HepG2 (cell line): ENCODE data around the gene LMNA. TPM values are rescaled to one million over a fixed set of nuclear protein-coding genes. Genes with fewer than 3 reads are reported as not detected.

Experiments
- ATAC-seq: fragments of 200-7000 bp; cut with Tn5 transposase; 3 replicates; pipeline ENCODE4 v1.9.1; 2020; ENCODE audit warnings: mild to moderate bottlenecking, moderate library complexity
- BruUV-seq: library from RNA; stranded (reverse); fragments of 400-500 nt; replicated peaks from 2 replicates; lab custom pipeline; 2021; lab: Mats Ljungman, UMichigan
- CTCF ChIA-PET: fragments of 300-600 bp; formaldehyde crosslinking; extraction: SDS; loops from one replicate; lab custom pipeline; 2021; ENCODE audit warnings: low total read pairs, inconsistent platforms, low intra/inter-chr PET ratio; lab: Yijun Ruan, JAX
- POLR2A ChIA-PET: fragments of 350-600 bp; sonication (Branson Sonifier 250); formaldehyde crosslinking; loops from one replicate; lab custom pipeline; 2020; ENCODE audit warnings: antibody characterized with exemption, inconsistent platforms; lab: Yijun Ruan, JAX
- DNase-seq: peaks from one replicate; pipeline ENCODE4 v3.0.0-alpha.2; 2015; ENCODE audit warnings: low spot score
- FAIRE-seq: peaks from 3 replicates; lab custom pipeline; 2011; peaks lifted over from hg19 to GRCh38; lab: Jason Lieb, UNC
- H2AFZ ChIP-seq: one replicate; pipeline ENCODE4 v1.6.1; 2011; ENCODE audit warnings: low read length, inconsistent platforms
- H3K27ac ChIP-seq: fragments of 300-600 bp; 3 replicates; pipeline ENCODE4 v1.8.0; 2011; ENCODE audit warnings: mixed run types, mild to moderate bottlenecking, mixed read lengths, low read length, inconsistent platforms; ENCODE audit not compliant: insufficient read depth; ENCODE audit errors: extremely low read length
- H3K27me3 ChIP-seq, 2 experiments: fragments of 200-600 bp in 1 of 2; 2 replicates in 1 of 2; 3 replicates in 1 of 2; pipeline versions ENCODE4 v1.6.0 to v1.8.0; 2011; ENCODE audit warnings: low read length in 2 of 2, mild to moderate bottlenecking in 2 of 2, moderate library complexity in 2 of 2, inconsistent platforms in 1 of 2; ENCODE audit not compliant: insufficient read depth in 2 of 2, control insufficient read depth in 1 of 2
- H3K36me3 ChIP-seq, 2 experiments: fragments of 200-600 bp in 1 of 2; replicated peaks in 1 of 2; 2 replicates in 1 of 2; 3 replicates in 1 of 2; pipeline versions ENCODE4 v1.5.1 to v1.8.0; 2011; ENCODE audit warnings: low read length in 2 of 2, inconsistent platforms in 1 of 2; ENCODE audit not compliant: insufficient read depth in 2 of 2, control insufficient read depth in 1 of 2
- H3K4me1 ChIP-seq: 2 replicates; pipeline ENCODE4 v1.5.1; 2012; ENCODE audit warnings: low read length, inconsistent platforms; ENCODE audit not compliant: insufficient read depth
- H3K4me2 ChIP-seq: 2 replicates; pipeline ENCODE4 v1.6.0; 2011; ENCODE audit warnings: low read depth, low read length, inconsistent platforms
- H3K4me3 ChIP-seq, 3 experiments: fragments of 200-600 bp in 1 of 3; sonication (generic), shearing (Covaris generic) in 1 of 3; replicated peaks in 1 of 3; 2 replicates each; pipeline ENCODE4 v1.5.1; 2011 to 2016; ENCODE audit warnings: low read length in 3 of 3, inconsistent platforms in 2 of 3, low read depth in 2 of 3, mild to moderate bottlenecking in 2 of 3, control low read depth in 1 of 3, mixed read lengths in 1 of 3; ENCODE audit not compliant: insufficient read depth in 1 of 3
- H3K79me2 ChIP-seq: one replicate; pipeline ENCODE4 v1.6.1; 2011; ENCODE audit warnings: low read length, inconsistent platforms; ENCODE audit not compliant: insufficient read depth
- H3K9ac ChIP-seq: 2 replicates; pipeline ENCODE4 v1.6.0; 2011; ENCODE audit warnings: mild to moderate bottlenecking, low read depth, low read length, inconsistent platforms; ENCODE audit not compliant: insufficient read depth
- H3K9me3 ChIP-seq: 2 replicates; pipeline ENCODE4 v1.5.1; 2012; ENCODE audit warnings: mild to moderate bottlenecking, low read length
- H4K20me1 ChIP-seq: 2 replicates; pipeline ENCODE4 v1.6.0; 2011; ENCODE audit warnings: inconsistent platforms, mild to moderate bottlenecking, low read length, moderate library complexity; ENCODE audit not compliant: insufficient read depth
- CENPX ChIP-seq: sonication (generic); formaldehyde crosslinking; IDR thresholded peaks from 2 replicates; pipeline ENCODE4 v1.9.0; 2021; ENCODE audit warnings: mild to moderate bottlenecking, missing genetic modification reagents, moderate library complexity
- FOXK2 ChIP-seq: fragments of 450-650 bp; IDR thresholded peaks from 2 replicates; pipeline ENCODE4 v1.6.1; 2016
- GATA4 ChIP-seq: sonication (generic); IDR thresholded peaks from 2 replicates; pipeline ENCODE4 v1.6.1; 2016; ENCODE audit warnings: antibody characterized with exemption, low read depth, borderline replicate concordance
- HNF1B ChIP-seq: sonication (generic); formaldehyde crosslinking; IDR thresholded peaks from 2 replicates; pipeline ENCODE4 v1.5.1; 2020; ENCODE audit warnings: mild to moderate bottlenecking, moderate library complexity, missing genetic modification reagents
- HNRNPH1 ChIP-seq: fragments of 200-400 bp; formaldehyde crosslinking; optimal IDR thresholded peaks from 2 replicates; pipeline ENCODE3; 2017; ENCODE audit warnings: mild to moderate bottlenecking, low read depth, low read length
- HOXA7 ChIP-seq: sonication (generic); formaldehyde crosslinking; IDR thresholded peaks from 2 replicates; pipeline ENCODE4 v1.8.1; 2022; ENCODE audit warnings: mild to moderate bottlenecking, missing genetic modification reagents, moderate library complexity
- NCOA2 ChIP-seq: sonication (generic); formaldehyde crosslinking; IDR thresholded peaks from 2 replicates; pipeline ENCODE4 v1.8.0; 2022; ENCODE audit warnings: inconsistent platforms
- SMYD3 ChIP-seq: sonication (generic); formaldehyde crosslinking; IDR thresholded peaks from 2 replicates; pipeline ENCODE4 v1.8.1; 2023; ENCODE audit warnings: mild to moderate bottlenecking, missing genetic modification reagents
- ZMYM3 ChIP-seq: sonication (generic); formaldehyde crosslinking; IDR thresholded peaks from 2 replicates; pipeline ENCODE4 v1.5.1; 2020; ENCODE audit warnings: mild to moderate bottlenecking, missing genetic modification reagents
- ZNF770 ChIP-seq: sonication (generic); formaldehyde crosslinking; IDR thresholded peaks from 2 replicates; pipeline ENCODE4 v1.5.0; 2020; ENCODE audit warnings: mild to moderate bottlenecking, missing genetic modification reagents
- WGBS: methylation state at CpG from one replicate; pipeline ENCODE4 v1.1.6; 2017; ENCODE audit warnings: low lambda C conversion rate; 5-methylcytosine and 5-hydroxymethylcytosine counted together
- in situ Hi-C: cut with HindIII; loops from 2 replicates; pipeline ENCODE4 v1.10.0; 2017; ENCODE audit warnings: low pct_unique_long_range_greater_than_20kb; ENCODE audit not compliant: extremely low pct_ligation_motif_present
- intact Hi-C: fragments of 100-400 bp; cut with micrococcal nuclease; formaldehyde crosslinking; loops from one replicate; pipeline ENCODE4 v1.10.0; 2022; ENCODE audit not compliant: unreplicated experiment
- polyA plus RNA-seq, 8 experiments: library from polyadenylated mRNA; depleted of rRNA in 3 of 8; stranded (reverse) in 7 of 8; unstranded in 1 of 8; fragments of >200 nt; fragmentation: Illumina TruSeq in 4 of 8; extraction: Trizol in 4 of 8; gene quantifications; 2 replicates each; pipeline versions ENCODE4 v1.2.1 to v1.2.3, GENCODE V29; 2011 to 2016; ENCODE audit warnings: low read depth in 4 of 8, missing spikeins in 1 of 8, mixed read lengths in 1 of 8; ENCODE audit not compliant: insufficient read depth in 1 of 8
- total RNA-seq, 5 experiments: library from RNA; depleted of rRNA; stranded (reverse); fragments of >200 nt; fragmentation: Illumina TruSeq; extraction: Trizol; gene quantifications; 2 replicates each; pipeline ENCODE4 v1.2.3, GENCODE V29; 2016; ENCODE audit warnings: low read depth in 1 of 5
- TF ChIP-seq, protein P1 (sequence below): sonication (generic); formaldehyde crosslinking; IDR thresholded peaks from 2 replicates; pipeline ENCODE4 v1.4.0; 2020; ENCODE audit warnings: missing genetic modification reagents
- TF ChIP-seq, protein P2 (sequence below): sonication (generic); formaldehyde crosslinking; IDR thresholded peaks from 2 replicates; pipeline ENCODE4 v1.4.0; 2020; ENCODE audit warnings: missing genetic modification reagents, borderline replicate concordance

The LMNA gene
- total and polyA plus RNA-seq, 2 of the 13 experiments (the other 11 are each of a cell fraction or from before 2014, with no cell fraction given): 107 to 225 TPM

DNA sequence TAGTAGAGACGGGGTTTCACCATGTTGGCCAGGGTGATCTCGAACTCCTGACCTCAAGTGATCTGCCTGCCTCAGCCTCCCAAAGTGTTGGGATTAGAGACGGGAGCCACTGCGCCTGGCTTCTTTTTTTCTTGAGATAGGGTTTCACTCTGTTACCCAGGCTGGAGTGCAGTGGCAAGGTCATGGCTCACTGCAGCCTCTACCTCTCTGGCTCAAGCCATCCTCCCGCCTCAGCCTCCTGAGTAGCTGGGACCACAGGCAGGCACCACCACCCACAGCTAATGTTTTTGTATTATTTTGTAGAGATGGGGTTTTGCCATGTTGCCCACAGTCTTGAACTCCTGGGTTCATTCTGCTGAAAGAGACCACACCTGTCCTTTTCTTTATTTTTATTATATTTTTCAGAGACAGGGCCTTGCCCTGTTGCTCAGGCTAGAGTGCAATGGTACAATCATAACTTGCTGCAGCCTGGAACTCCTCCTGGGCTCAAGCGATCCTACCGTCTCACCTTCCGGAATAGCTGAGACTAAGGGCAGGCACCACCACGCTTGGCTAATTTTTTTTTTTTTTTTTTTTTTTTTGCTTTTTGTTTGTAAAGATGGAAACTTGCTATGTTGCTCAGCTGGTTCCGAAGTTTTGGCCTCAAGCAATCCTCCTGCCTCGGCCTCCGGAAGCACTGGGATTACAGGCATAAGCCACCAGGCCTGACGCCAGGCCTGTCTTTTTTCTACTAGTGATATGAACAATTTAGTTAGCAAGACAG, 3.1 kb downstream of the LMNA start (continued):
- peak; percentile 97 for TF ChIP-seq ZNF770 (CRISPR knock-in tag)
- peak; percentile 73 for TF ChIP-seq ZMYM3 (CRISPR knock-in tag)
- TF ChIP-seq HOXA7 (CRISPR knock-in tag): no peak
- no peak for TF ChIP-seq CENPX (CRISPR knock-in tag)

DNA sequence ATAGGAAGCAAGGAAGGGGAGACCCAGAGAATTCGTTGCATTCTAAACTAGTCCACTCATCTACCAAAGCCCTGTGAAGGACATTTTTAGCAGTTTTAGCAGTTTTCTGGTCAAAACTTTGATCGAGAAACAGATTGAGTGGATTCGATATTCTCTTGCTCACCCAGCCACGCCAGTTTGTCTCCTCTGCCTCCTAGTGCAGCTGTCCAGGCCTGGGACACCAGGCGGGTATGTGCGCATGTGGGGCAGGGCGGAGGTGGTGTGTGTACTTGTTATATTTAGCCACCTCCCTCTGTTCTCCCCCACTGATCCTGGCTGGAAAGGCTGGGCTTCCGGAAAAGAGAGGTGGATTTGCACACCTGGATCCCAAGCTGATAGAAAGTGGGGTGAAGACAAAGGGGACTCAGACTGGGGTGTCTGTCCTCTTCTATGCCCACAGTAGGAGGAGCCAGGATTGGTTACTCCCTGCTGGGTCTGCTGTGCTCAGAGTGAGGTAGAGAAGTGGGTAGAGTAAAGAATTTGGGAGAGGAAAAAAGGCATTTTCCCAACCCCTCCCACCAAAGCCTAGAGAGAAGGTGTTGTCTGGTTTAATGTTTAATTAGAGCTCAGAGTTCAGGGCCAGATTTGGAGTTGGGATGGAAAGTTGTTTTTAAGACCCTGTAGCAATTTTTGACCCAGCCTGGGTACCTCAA, 3.8 kb downstream of the LMNA start:
- ATAC-seq: peak; percentile 69
- peak overlapping the region; percentile 80 for H3K4me2 ChIP-seq
- WGBS: 2% methylated on average over 8 of the region's 8 CpGs
- H4K20me1 ChIP-seq: peaks cover 6% of the 10 kb centered on the region; the same call in 1 of the 2 replicates
- H3K27me3 ChIP-seq: no peaks in the 10 kb centered on the region; a peak in 1 of 5 replicates
- H2AFZ ChIP-seq: no peak overlapping the region
- H3K79me2 ChIP-seq: peaks cover 83% of the 10 kb centered on the region
- peak; percentile 84 for DNase-seq
- peaks cover 0 to 7% of the 10 kb centered on the region in 2 experiments; a peak in 3 of 5 replicates for H3K36me3 ChIP-seq
- peak overlapping the region; percentile 73 for H3K9ac ChIP-seq
- ChIA-PET CTCF (interaction anchor here (1.5 kb wide), 1 partner anchor 12 kb away, joined by 3 read pairs; no protein-coding TSS in a partner anchor), POLR2A (interaction anchor here (0.7 to 4.8 kb wide), 10 partner anchors 10 to 253 kb away, joined by 3 to 108 read pairs (median 4); partner anchors contain the start of genes CCT3, MEX3A, PMF1 and TSACC)
- intact Hi-C loops: no loop called here
- H3K9me3 ChIP-seq: no peaks in the 10 kb centered on the region
- H3K4me1 ChIP-seq: peaks cover 82% of the 10 kb centered on the region
- peak overlapping the region; percentile 31 to 83 (median 78) for H3K4me3 ChIP-seq
- TSS peak; percentile 57 for BruUV-seq
- peak overlapping the region; percentile 91 for H3K27ac ChIP-seq
- in situ Hi-C loops: no loop called here
- FAIRE-seq: peak; percentile 92
- TF ChIP-seq HNRNPH1: no peak
- no peak for TF ChIP-seq SMYD3 (CRISPR knock-in tag)
- TF ChIP-seq FOXK2: no peak
- 0 out of 2 replicates have a peak, but pooled peaks have one; percentile 39 for TF ChIP-seq NCOA2
- peak; percentile 90 for TF ChIP-seq HNF1B
- TF ChIP-seq GATA4: 0 out of 2 replicates have a peak, but pooled peaks have one; percentile 50
- TF ChIP-seq, protein P1, sequence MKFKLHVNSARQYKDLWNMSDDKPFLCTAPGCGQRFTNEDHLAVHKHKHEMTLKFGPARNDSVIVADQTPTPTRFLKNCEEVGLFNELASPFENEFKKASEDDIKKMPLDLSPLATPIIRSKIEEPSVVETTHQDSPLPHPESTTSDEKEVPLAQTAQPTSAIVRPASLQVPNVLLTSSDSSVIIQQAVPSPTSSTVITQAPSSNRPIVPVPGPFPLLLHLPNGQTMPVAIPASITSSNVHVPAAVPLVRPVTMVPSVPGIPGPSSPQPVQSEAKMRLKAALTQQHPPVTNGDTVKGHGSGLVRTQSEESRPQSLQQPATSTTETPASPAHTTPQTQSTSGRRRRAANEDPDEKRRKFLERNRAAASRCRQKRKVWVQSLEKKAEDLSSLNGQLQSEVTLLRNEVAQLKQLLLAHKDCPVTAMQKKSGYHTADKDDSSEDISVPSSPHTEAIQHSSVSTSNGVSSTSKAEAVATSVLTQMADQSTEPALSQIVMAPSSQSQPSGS (CRISPR knock-in tag): 0 out of 2 replicates have a peak, but pooled peaks have one; percentile 19
- TF ChIP-seq, protein P2, sequence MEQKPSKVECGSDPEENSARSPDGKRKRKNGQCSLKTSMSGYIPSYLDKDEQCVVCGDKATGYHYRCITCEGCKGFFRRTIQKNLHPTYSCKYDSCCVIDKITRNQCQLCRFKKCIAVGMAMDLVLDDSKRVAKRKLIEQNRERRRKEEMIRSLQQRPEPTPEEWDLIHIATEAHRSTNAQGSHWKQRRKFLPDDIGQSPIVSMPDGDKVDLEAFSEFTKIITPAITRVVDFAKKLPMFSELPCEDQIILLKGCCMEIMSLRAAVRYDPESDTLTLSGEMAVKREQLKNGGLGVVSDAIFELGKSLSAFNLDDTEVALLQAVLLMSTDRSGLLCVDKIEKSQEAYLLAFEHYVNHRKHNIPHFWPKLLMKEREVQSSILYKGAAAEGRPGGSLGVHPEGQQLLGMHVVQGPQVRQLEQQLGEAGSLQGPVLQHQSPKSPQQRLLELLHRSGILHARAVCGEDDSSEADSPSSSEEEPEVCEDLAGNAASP (CRISPR knock-in tag): 0 out of 2 replicates have a peak, but pooled peaks have one; percentile 27
